Breast epithelium (tissue), 3 donors: ENCODE measurements around the gene ATXN1.

Source experiments
- POLR2A ChIP-seq: fragments of 450-650 bp; IDR thresholded peaks from one replicate; pipeline ENCODE4 v1.6.1; 2016; ENCODE audit warnings: antibody characterized with exemption, mild to moderate bottlenecking, moderate library complexity
- POLR2AphosphoS5 ChIP-seq, 3 donors: sonication (generic); formaldehyde crosslinking; IDR thresholded peaks; one replicate each; pipeline ENCODE4 v1.6.1; 2017; ENCODE audit warnings: antibody characterized with exemption in 3 of 3
- TF ChIP-seq, protein P1 (sequence below), 3 donors: fragments of 450-650 bp; IDR thresholded peaks; one replicate each; pipeline ENCODE4 v1.5.1; 2016 to 2017; ENCODE audit warnings: antibody characterized with exemption in 3 of 3, mild to moderate bottlenecking in 3 of 3, moderate library complexity in 3 of 3

DNA sequence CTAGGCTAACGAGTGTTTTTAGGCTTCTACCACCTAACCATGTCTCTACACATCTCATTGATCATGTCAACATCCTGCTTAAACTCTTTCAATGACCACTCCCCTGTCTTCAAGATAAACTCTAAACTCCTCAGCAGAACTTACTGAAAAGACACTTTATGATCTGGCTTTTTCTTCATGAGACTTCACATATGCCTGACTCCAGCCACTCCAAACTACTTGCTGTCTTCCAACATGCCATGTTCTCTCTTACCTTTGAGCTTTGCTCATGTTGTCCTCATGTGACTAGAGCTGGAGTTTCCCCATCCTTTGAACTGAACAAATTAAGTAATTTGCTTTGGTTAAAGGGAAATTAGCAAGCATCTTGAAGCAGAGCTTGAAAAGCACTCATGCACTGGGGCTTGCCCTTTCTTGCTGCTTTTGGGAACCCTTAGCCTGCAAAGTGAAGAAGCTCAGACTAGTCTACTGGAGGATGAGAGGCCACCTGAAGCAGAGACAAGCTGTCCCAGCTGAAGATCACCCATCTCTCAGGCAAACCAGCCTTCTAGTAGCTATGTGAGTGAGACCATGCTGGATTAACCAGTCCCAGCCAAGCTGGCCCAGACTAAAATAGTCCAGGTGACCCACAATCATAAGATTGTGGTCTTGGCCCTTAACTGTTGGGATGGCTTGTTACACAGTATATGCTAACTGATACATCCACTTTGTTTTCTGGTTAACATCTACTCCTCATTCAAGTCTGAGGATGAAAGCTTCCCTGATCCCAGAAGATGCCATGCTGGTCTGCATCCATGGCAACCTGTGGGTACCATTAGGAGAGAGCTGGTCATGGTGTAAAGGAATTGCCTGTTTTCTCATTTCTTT lies 287.1 kb downstream of the ATXN1 start:
- TF ChIP-seq, protein P1, sequence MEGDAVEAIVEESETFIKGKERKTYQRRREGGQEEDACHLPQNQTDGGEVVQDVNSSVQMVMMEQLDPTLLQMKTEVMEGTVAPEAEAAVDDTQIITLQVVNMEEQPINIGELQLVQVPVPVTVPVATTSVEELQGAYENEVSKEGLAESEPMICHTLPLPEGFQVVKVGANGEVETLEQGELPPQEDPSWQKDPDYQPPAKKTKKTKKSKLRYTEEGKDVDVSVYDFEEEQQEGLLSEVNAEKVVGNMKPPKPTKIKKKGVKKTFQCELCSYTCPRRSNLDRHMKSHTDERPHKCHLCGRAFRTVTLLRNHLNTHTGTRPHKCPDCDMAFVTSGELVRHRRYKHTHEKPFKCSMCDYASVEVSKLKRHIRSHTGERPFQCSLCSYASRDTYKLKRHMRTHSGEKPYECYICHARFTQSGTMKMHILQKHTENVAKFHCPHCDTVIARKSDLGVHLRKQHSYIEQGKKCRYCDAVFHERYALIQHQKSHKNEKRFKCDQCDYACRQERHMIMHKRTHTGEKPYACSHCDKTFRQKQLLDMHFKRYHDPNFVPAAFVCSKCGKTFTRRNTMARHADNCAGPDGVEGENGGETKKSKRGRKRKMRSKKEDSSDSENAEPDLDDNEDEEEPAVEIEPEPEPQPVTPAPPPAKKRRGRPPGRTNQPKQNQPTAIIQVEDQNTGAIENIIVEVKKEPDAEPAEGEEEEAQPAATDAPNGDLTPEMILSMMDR (IDR thresholded peaks at IDR 0.05), result no peak
- no peak for TF ChIP-seq POLR2A
- TF ChIP-seq POLR2AphosphoS5 (IDR thresholded peaks at IDR 0.05), result no peak
